WTC11 (cell line): ENCODE measurements around the gene PIK3R4. TPM values are rescaled to one million over a fixed set of nuclear protein-coding genes. Genes with fewer than 3 reads are reported as not detected.

Experiments used
- ATAC-seq: fragments of 200-7000 bp; cut with Tn5 transposase; 2 replicates; pipeline ENCODE4 v1.10.0; 2021; ENCODE audit warnings: mild to moderate bottlenecking, moderate library complexity
- CTCF ChIA-PET: fragments of 300-600 bp; sonication (Branson Sonifier 250); formaldehyde crosslinking; loops from one replicate; lab custom pipeline; 2021; ENCODE audit warnings: antibody characterized with exemption; lab: Charles Lee
- POLR2A ChIA-PET: fragments of 350-600 bp; sonication (Branson Sonifier 250); formaldehyde crosslinking; loops from one replicate; lab custom pipeline; 2021; ENCODE audit warnings: antibody characterized with exemption; lab: Charles Lee
- DNase-seq: peaks from one replicate; pipeline ENCODE4 v3.0.0; 2021; ENCODE audit warnings: low spot score
- H3K27ac Mint-ChIP-seq: 2 replicates; pipeline ENCODE4 v1.8.0; 2021; ENCODE audit warnings: mixed read lengths
- H3K27me3 Mint-ChIP-seq: 2 replicates; pipeline ENCODE4 v1.8.0; 2021; ENCODE audit warnings: low read depth, mild to moderate bottlenecking, moderate library complexity, mixed read lengths
- H3K36me3 Mint-ChIP-seq: 2 replicates; pipeline ENCODE4 v1.8.0; 2021; ENCODE audit warnings: mixed read lengths
- H3K4me1 Mint-ChIP-seq: 2 replicates; pipeline ENCODE4 v1.8.0; 2022; ENCODE audit warnings: mixed read lengths
- H3K4me3 Mint-ChIP-seq: 2 replicates; pipeline ENCODE4 v1.8.0; 2021; ENCODE audit warnings: mild to moderate bottlenecking, moderate library complexity, mixed read lengths
- H3K9me3 Mint-ChIP-seq: 2 replicates; pipeline ENCODE4 v1.8.0; 2021; ENCODE audit warnings: mixed read lengths
- CREM ChIP-seq: sonication (generic); formaldehyde crosslinking; IDR thresholded peaks from 2 replicates; pipeline ENCODE4 v1.8.1; 2022; ENCODE audit warnings: mild to moderate bottlenecking, missing genetic modification reagents, moderate library complexity
- GTF2I ChIP-seq: fragments of 250-450 bp; sonication (Bioruptor Pico); conservative IDR thresholded peaks from 2 replicates; pipeline ENCODE4 v1.4.0; 2021; ENCODE audit warnings: mild to moderate bottlenecking
- MXD4 ChIP-seq: fragments of 250-450 bp; sonication (Bioruptor Pico); IDR thresholded peaks from 2 replicates; pipeline ENCODE4 v1.8.0; 2021; ENCODE audit warnings: mild to moderate bottlenecking, moderate library complexity, borderline replicate concordance
- NFYB ChIP-seq: sonication (generic); formaldehyde crosslinking; conservative IDR thresholded peaks from 2 replicates; pipeline ENCODE4 v1.8.0; 2022; ENCODE audit warnings: low read depth, missing genetic modification reagents
- NR1H2 ChIP-seq: sonication (generic); formaldehyde crosslinking; IDR thresholded peaks from 2 replicates; pipeline ENCODE4 v1.9.0; 2021; ENCODE audit warnings: mild to moderate bottlenecking, moderate library complexity, missing genetic modification reagents
- SP1 ChIP-seq: sonication (generic); formaldehyde crosslinking; conservative IDR thresholded peaks from 2 replicates; pipeline ENCODE4 v1.8.1; 2022; ENCODE audit warnings: missing genetic modification reagents
- ZNF121 ChIP-seq: sonication (generic); formaldehyde crosslinking; IDR thresholded peaks from 2 replicates; pipeline ENCODE4 v1.8.0; 2023; ENCODE audit warnings: missing genetic modification reagents
- total RNA-seq: library from RNA; stranded (reverse); gene quantifications from 3 replicates; pipeline ENCODE4 v1.2.3, GENCODE V29; 2021
- TF ChIP-seq, protein P1 (sequence below): sonication (generic); formaldehyde crosslinking; IDR thresholded peaks from 2 replicates; pipeline ENCODE4 v1.8.0; 2023; ENCODE audit warnings: missing genetic modification reagents, mild to moderate bottlenecking, borderline replicate concordance
- TF ChIP-seq, protein P2 (sequence below): fragments of 200-600 bp; IDR thresholded peaks from 2 replicates; pipeline ENCODE4 v1.8.0; 2022; ENCODE audit warnings: antibody characterized with exemption
- TF ChIP-seq, protein P3 (sequence below): sonication (generic); formaldehyde crosslinking; IDR thresholded peaks from 2 replicates; pipeline ENCODE4 v1.8.1; 2022; ENCODE audit warnings: mild to moderate bottlenecking, missing genetic modification reagents, moderate library complexity, borderline replicate concordance
- TF ChIP-seq, protein P4 (sequence below): sonication (generic); formaldehyde crosslinking; IDR thresholded peaks from 2 replicates; pipeline ENCODE4 v1.8.1; 2023; ENCODE audit warnings: mild to moderate bottlenecking, missing genetic modification reagents

PIK3R4 gene
- total RNA-seq, 1 experiment from 2014 or later: 41.5 TPM

DNA sequence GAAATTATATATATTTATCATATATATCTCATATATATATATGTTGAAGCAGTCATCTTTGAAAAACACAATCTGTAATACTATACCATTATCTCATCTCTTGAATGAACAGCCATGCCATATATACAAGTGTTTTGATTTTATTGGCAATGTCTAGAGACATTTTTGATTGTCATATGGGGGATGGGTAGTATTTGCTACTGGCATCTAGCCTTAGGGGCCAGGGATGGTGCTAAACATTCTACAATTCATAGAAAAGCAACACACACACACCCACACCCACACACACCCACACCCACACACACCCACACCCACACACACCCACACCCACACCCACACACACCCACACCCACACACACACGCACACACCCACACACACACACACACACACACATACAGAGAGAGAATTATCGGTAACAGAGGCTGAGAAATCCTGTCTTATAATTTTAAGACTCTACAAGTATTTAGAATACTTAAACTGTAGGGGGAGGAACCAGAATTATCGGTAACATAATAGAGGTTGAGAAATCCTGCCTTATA, 11.1 kb upstream of the PIK3R4 start (continued):
- TF ChIP-seq, protein P1, sequence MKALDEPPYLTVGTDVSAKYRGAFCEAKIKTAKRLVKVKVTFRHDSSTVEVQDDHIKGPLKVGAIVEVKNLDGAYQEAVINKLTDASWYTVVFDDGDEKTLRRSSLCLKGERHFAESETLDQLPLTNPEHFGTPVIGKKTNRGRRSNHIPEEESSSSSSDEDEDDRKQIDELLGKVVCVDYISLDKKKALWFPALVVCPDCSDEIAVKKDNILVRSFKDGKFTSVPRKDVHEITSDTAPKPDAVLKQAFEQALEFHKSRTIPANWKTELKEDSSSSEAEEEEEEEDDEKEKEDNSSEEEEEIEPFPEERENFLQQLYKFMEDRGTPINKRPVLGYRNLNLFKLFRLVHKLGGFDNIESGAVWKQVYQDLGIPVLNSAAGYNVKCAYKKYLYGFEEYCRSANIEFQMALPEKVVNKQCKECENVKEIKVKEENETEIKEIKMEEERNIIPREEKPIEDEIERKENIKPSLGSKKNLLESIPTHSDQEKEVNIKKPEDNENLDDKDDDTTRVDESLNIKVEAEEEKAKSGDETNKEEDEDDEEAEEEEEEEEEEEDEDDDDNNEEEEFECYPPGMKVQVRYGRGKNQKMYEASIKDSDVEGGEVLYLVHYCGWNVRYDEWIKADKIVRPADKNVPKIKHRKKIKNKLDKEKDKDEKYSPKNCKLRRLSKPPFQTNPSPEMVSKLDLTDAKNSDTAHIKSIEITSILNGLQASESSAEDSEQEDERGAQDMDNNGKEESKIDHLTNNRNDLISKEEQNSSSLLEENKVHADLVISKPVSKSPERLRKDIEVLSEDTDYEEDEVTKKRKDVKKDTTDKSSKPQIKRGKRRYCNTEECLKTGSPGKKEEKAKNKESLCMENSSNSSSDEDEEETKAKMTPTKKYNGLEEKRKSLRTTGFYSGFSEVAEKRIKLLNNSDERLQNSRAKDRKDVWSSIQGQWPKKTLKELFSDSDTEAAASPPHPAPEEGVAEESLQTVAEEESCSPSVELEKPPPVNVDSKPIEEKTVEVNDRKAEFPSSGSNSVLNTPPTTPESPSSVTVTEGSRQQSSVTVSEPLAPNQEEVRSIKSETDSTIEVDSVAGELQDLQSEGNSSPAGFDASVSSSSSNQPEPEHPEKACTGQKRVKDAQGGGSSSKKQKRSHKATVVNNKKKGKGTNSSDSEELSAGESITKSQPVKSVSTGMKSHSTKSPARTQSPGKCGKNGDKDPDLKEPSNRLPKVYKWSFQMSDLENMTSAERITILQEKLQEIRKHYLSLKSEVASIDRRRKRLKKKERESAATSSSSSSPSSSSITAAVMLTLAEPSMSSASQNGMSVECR (CRISPR knock-in tag): no peak
- no peak for TF ChIP-seq CREM

DNA sequence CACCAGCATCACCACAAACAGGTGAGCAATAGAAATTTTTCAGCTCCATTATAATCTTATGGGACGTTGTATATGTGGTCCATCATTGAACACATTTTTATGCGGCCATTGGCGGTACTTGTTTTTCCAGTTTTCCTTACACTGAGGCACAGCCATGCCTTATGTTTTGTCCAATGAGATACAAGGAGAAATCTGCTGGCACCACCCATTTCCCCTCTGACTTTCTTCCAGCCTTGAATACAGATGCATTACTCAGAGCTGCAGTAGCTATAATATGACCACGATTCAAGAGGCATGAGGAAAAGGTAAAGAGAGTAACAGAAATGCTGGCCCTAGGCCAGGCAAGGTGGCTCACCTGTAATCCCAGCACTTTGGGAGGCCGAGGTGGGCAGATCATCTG, 9.0 kb upstream of the PIK3R4 start:
- Mint-ChIP-seq H3K36me3 (no peaks in the 10 kb centered on the region), H3K9me3 (no peaks in the 10 kb centered on the region)
- CTCF ChIA-PET: interaction anchor here (3.0 kb wide), 1 partner anchor 138 kb away, joined by 15 read pairs; the partner anchor contains the start of gene ATP2C1
- no peak for DNase-seq
- no peak for TF ChIP-seq NFYB (CRISPR knock-in tag)
- TF ChIP-seq NR1H2 (CRISPR knock-in tag): no peak
- TF ChIP-seq, all 79 proteins: peak for 0
- no peak for ATAC-seq
- H3K27me3 Mint-ChIP-seq: no peaks in the 10 kb centered on the region
- no peak overlapping the region for H3K27ac Mint-ChIP-seq
- POLR2A ChIA-PET: no interaction called here
- no peaks in the 10 kb centered on the region for H3K4me1 Mint-ChIP-seq
- no peak overlapping the region for H3K4me3 Mint-ChIP-seq

DNA sequence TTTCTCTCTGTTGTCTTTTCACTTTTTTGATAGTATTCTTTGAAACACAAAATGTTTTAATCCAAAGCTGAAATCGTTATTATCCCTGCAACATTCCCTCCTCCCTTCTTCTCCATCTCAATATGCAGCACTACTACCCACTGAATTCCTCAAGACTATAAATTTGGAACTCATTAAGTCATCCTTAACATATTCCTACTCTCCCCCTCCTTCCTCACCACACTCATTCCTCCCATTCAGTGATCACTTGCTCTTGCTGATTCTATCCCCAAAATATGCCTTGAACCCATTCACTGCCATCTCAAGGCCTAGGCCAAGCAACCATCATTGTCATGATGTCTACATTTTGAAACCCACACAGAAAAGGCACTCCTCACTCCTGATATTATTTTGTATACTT, 2.4 kb upstream of the PIK3R4 start:
- H3K27me3 Mint-ChIP-seq: no peaks in the 10 kb centered on the region
- no peak for TF ChIP-seq MXD4 (CRISPR knock-in tag)
- TF ChIP-seq SP1 (CRISPR knock-in tag): no peak
- TF ChIP-seq, protein P2, sequence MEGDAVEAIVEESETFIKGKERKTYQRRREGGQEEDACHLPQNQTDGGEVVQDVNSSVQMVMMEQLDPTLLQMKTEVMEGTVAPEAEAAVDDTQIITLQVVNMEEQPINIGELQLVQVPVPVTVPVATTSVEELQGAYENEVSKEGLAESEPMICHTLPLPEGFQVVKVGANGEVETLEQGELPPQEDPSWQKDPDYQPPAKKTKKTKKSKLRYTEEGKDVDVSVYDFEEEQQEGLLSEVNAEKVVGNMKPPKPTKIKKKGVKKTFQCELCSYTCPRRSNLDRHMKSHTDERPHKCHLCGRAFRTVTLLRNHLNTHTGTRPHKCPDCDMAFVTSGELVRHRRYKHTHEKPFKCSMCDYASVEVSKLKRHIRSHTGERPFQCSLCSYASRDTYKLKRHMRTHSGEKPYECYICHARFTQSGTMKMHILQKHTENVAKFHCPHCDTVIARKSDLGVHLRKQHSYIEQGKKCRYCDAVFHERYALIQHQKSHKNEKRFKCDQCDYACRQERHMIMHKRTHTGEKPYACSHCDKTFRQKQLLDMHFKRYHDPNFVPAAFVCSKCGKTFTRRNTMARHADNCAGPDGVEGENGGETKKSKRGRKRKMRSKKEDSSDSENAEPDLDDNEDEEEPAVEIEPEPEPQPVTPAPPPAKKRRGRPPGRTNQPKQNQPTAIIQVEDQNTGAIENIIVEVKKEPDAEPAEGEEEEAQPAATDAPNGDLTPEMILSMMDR: no peak
- TF ChIP-seq, all 79 proteins: peak for 0
- CTCF ChIA-PET: interaction anchor here (3.9 kb wide), 1 partner anchor 145 kb away, joined by 23 read pairs; the partner anchor contains the start of gene ATP2C1

DNA sequence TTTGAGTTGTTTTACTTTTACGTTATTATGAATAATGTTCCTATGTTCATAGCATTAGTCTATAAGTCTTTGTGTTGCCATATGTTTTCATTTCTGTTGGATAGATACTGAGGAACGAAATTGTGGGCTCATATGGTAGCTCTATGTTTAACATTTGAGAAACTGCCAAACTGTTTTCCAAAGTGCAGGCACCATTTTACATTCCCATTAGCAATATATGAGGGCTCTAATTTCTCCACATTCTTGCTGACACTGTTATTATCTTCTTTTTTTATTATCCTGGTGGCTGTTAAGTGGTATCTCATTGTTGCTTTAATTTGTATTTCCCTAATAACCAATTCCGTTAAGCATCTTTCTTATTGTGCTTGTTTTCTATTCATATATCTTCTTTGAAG, 1.8 kb upstream of the PIK3R4 start:
- DNase-seq (no peak), ATAC-seq (no peak)
- H3K27me3 Mint-ChIP-seq: no peaks in the 10 kb centered on the region
- ChIA-PET POLR2A (interaction anchor here (3.4 kb wide), 1 partner anchor 145 kb away, joined by 14 read pairs; the partner anchor contains the start of gene ATP2C1), CTCF (interaction anchor here (1.1 to 3.9 kb wide), 2 partner anchors 14 to 146 kb away, joined by 3 to 23 read pairs; partner anchors contain the start of gene ATP2C1)
- no peaks in the 10 kb centered on the region for H3K9me3 Mint-ChIP-seq
- H3K36me3 Mint-ChIP-seq: peaks cover 10% of the 10 kb centered on the region
- TF ChIP-seq, protein P3, sequence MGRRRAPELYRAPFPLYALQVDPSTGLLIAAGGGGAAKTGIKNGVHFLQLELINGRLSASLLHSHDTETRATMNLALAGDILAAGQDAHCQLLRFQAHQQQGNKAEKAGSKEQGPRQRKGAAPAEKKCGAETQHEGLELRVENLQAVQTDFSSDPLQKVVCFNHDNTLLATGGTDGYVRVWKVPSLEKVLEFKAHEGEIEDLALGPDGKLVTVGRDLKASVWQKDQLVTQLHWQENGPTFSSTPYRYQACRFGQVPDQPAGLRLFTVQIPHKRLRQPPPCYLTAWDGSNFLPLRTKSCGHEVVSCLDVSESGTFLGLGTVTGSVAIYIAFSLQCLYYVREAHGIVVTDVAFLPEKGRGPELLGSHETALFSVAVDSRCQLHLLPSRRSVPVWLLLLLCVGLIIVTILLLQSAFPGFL: no peak
- TF ChIP-seq, protein P4, sequence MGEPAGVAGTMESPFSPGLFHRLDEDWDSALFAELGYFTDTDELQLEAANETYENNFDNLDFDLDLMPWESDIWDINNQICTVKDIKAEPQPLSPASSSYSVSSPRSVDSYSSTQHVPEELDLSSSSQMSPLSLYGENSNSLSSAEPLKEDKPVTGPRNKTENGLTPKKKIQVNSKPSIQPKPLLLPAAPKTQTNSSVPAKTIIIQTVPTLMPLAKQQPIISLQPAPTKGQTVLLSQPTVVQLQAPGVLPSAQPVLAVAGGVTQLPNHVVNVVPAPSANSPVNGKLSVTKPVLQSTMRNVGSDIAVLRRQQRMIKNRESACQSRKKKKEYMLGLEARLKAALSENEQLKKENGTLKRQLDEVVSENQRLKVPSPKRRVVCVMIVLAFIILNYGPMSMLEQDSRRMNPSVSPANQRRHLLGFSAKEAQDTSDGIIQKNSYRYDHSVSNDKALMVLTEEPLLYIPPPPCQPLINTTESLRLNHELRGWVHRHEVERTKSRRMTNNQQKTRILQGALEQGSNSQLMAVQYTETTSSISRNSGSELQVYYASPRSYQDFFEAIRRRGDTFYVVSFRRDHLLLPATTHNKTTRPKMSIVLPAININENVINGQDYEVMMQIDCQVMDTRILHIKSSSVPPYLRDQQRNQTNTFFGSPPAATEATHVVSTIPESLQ (CRISPR knock-in tag): no peak
- TF ChIP-seq CREM (no peak), ZNF121 (CRISPR knock-in tag) (no peak), GTF2I (CRISPR knock-in tag) (no peak)
- peak overlapping the region; percentile 92 for H3K27ac Mint-ChIP-seq
- no peak overlapping the region for H3K4me3 Mint-ChIP-seq
- H3K4me1 Mint-ChIP-seq: peaks cover 16% of the 10 kb centered on the region

More for the DNA sequence above, 2.4 kb upstream of the PIK3R4 start:
- POLR2A ChIA-PET: interaction anchor here (3.4 kb wide), 1 partner anchor 144 kb away, joined by 14 read pairs; the partner anchor contains the start of gene ATP2C1
- Mint-ChIP-seq H3K27ac (no peak overlapping the region), H3K36me3 (peaks cover 5% of the 10 kb centered on the region), H3K4me3 (no peak overlapping the region), H3K9me3 (no peaks in the 10 kb centered on the region), H3K4me1 (peaks cover 11% of the 10 kb centered on the region)
- no peak for ATAC-seq
- DNase-seq: no peak
